Activated T-cell treated with anti-CD3 and anti-CD28 coated beads, Interleukin-2, amount 50 U/mL, for 1 hour (primary cell): ENCODE measurements around the gene FOXP2.

ENCODE experiments used
- DNase-seq: peaks from one replicate; pipeline ENCODE4 v3.0.0-alpha.2; 2020

Gene FOXP2

GRCh38 chr7:114740095-114740494 is 325.5 kb downstream of the FOXP2 start:
- DNase-seq, result no peak

- DNase-seq, result no peak
Observed at GRCh38 chr7:114740941-114741340, 326.3 kb downstream of the FOXP2 start.

GRCh38 chr7:114741911-114742310 is 327.3 kb downstream of the FOXP2 start:
- no peak for DNase-seq
